ENCODE data around the gene CLIP3.

DNA sequence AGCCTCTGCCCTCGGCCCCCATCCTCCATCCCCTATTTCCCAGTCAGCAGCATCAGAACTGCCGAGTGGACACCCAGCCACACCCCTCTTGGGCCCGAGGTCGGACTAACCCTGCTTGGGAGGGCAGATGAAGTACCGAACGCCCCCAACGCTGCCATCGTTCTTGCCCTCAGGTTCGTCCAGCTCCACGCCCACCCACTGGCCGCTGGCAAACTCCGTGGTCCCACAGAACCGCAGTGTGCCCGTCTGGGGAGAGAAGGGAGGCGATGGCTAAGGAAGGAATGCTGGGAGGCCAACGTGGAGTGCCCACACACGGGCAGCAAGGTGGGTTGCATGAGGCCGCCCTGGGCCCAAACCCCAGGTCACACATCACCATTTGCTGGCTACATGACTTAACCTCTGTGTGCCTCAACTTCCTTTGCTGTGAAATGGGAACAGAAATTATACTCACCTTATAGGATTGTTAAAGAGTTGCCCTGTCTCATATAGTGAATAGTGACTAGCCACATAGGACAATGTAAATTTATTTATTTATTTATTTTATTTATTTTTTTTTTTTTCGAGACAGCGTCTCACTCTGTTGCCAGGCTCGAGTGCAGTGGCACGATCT, 13.5 kb downstream of the CLIP3 start:
- TF ChIP-seq, protein P1, sequence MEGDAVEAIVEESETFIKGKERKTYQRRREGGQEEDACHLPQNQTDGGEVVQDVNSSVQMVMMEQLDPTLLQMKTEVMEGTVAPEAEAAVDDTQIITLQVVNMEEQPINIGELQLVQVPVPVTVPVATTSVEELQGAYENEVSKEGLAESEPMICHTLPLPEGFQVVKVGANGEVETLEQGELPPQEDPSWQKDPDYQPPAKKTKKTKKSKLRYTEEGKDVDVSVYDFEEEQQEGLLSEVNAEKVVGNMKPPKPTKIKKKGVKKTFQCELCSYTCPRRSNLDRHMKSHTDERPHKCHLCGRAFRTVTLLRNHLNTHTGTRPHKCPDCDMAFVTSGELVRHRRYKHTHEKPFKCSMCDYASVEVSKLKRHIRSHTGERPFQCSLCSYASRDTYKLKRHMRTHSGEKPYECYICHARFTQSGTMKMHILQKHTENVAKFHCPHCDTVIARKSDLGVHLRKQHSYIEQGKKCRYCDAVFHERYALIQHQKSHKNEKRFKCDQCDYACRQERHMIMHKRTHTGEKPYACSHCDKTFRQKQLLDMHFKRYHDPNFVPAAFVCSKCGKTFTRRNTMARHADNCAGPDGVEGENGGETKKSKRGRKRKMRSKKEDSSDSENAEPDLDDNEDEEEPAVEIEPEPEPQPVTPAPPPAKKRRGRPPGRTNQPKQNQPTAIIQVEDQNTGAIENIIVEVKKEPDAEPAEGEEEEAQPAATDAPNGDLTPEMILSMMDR (optimal IDR thresholded peaks at IDR 0.05 in 1 of 3, IDR thresholded peaks at IDR 0.05 in 1 of 3, conservative IDR thresholded peaks at IDR 0.05 in 1 of 3; ENCODE audit: extremely low read depth in 1 of 3, insufficient read depth in 2 of 3, low read length in 3 of 3), result no peak
- no peak for TF ChIP-seq EZH2 (IDR thresholded peaks at IDR 0.05; ENCODE audit: low read length)

Measured in keratinocyte (primary cell).